Measurements from ENCODE around the gene NKIRAS2.

The NKIRAS2 gene

GRCh38 chr17:42055027-42055426, 35.1 kb downstream of the NKIRAS2 start:
- DNase-seq (ENCODE audit: low spot score) (no peak), FAIRE-seq (no peak)

GRCh38 chr17:42055496-42055895, 35.6 kb downstream of the NKIRAS2 start:
- no peak for FAIRE-seq
- no peak for DNase-seq (ENCODE audit: low spot score)

GRCh38 chr17:42056635-42057034, 36.7 kb downstream of the NKIRAS2 start:
- DNase-seq (ENCODE audit: low spot score): no peak
- FAIRE-seq: no peak

GRCh38 chr17:42058063-42058462, 38.2 kb downstream of the NKIRAS2 start:
- FAIRE-seq (no peak), DNase-seq (ENCODE audit: low spot score) (no peak)

- FAIRE-seq: no peak
Observed at GRCh38 chr17:42059815-42060214, 39.9 kb downstream of the NKIRAS2 start.

GRCh38 chr17:42060231-42060630, 40.3 kb downstream of the NKIRAS2 start:
- FAIRE-seq: no peak
- DNase-seq (ENCODE audit: low spot score): no peak

More at GRCh38 chr17:42059815-42060214, 39.9 kb downstream of the NKIRAS2 start:
- no peak for DNase-seq (ENCODE audit: low spot score)

GRCh38 chr17:42061646-42062487, 42.0 kb downstream of the NKIRAS2 start:
- FAIRE-seq: no peak
- no peak for DNase-seq (ENCODE audit: low spot score)

- no peak for FAIRE-seq
Observed at GRCh38 chr17:42062681-42063080, 42.8 kb downstream of the NKIRAS2 start.

GRCh38 chr17:42065201-42065600, 45.3 kb downstream of the NKIRAS2 start:
- DNase-seq (ENCODE audit: low spot score) (no peak), FAIRE-seq (no peak)

More at GRCh38 chr17:42062681-42063080, 42.8 kb downstream of the NKIRAS2 start:
- no peak for DNase-seq (ENCODE audit: low spot score)

GRCh38 chr17:42067371-42068091, 47.6 kb downstream of the NKIRAS2 start:
- DNase-seq (ENCODE audit: low spot score): peak; percentile 12
- no peak for FAIRE-seq

- FAIRE-seq (no peak), DNase-seq (ENCODE audit: low spot score) (no peak)
Observed at GRCh38 chr17:42068979-42069378, 49.1 kb downstream of the NKIRAS2 start.

- FAIRE-seq: no peak
- no peak for DNase-seq (ENCODE audit: low spot score)
Observed at GRCh38 chr17:42071810-42072209, 51.9 kb downstream of the NKIRAS2 start.

GRCh38 chr17:42072323-42073187, 52.7 kb downstream of the NKIRAS2 start:
- no peak for DNase-seq (ENCODE audit: low spot score)
- FAIRE-seq: no peak

Data from RCC 7860 (cell line).